H9 (cell line): Measurements from ENCODE around the gene FCMR. TPM values are rescaled to one million over a fixed set of nuclear protein-coding genes. Genes with fewer than 3 reads are reported as not detected.

Experiments used
- DNase-seq: peaks from one replicate; pipeline ENCODE4 v3.0.0-alpha.2; 2017
- H2AFZ ChIP-seq: one replicate; pipeline ENCODE4 v1.6.1; 2013; ENCODE audit warnings: mild to moderate bottlenecking, low read length, control low read depth, moderate library complexity
- H2AK5ac ChIP-seq: 2 replicates; pipeline ENCODE4 v1.6.1; 2013; ENCODE audit warnings: low read length, control low read depth, mixed read lengths; ENCODE audit not compliant: insufficient read length
- H2BK120ac ChIP-seq: one replicate; pipeline ENCODE4 v1.6.1; 2013; ENCODE audit warnings: low read depth, mild to moderate bottlenecking, low read length, control low read depth, inconsistent platforms; ENCODE audit not compliant: poor library complexity, severe bottlenecking
- H2BK12ac ChIP-seq: 2 replicates; pipeline ENCODE4 v1.6.1; 2013; ENCODE audit warnings: low read length, control low read depth, mixed read lengths, low read depth; ENCODE audit not compliant: insufficient read length
- H2BK15ac ChIP-seq: 2 replicates; pipeline ENCODE4 v1.6.1; 2013; ENCODE audit warnings: low read depth, low read length, control low read depth
- H2BK20ac ChIP-seq: one replicate; pipeline ENCODE4 v1.6.1; 2013; ENCODE audit warnings: low read depth, mild to moderate bottlenecking, low read length, control low read depth, inconsistent platforms; ENCODE audit not compliant: poor library complexity, severe bottlenecking
- H2BK5ac ChIP-seq: 2 replicates; pipeline ENCODE4 v1.6.1; 2013; ENCODE audit warnings: low read length, control low read depth, mixed read lengths; ENCODE audit not compliant: insufficient read length
- H3K14ac ChIP-seq: 2 replicates; pipeline ENCODE4 v1.6.1; 2013; ENCODE audit warnings: low read length, control low read depth; ENCODE audit not compliant: insufficient read depth
- H3K18ac ChIP-seq: 2 replicates; pipeline ENCODE4 v1.6.1; 2013; ENCODE audit warnings: low read depth, mild to moderate bottlenecking, mixed read lengths, low read length, control low read depth; ENCODE audit not compliant: insufficient read length
- H3K23ac ChIP-seq: 2 replicates; pipeline ENCODE4 v1.6.1; 2013; ENCODE audit warnings: low read length, control low read depth, mixed read lengths, low read depth; ENCODE audit not compliant: insufficient read length
- H3K23me2 ChIP-seq: 2 replicates; pipeline ENCODE4 v1.6.1; 2013; ENCODE audit warnings: low read depth, mild to moderate bottlenecking, mixed read lengths, low read length, control low read depth; ENCODE audit not compliant: insufficient read length, poor library complexity, severe bottlenecking
- H3K27ac ChIP-seq: 2 replicates; pipeline ENCODE4 v1.5.1; 2013; ENCODE audit warnings: low read length, control low read depth, mixed read lengths, low read depth; ENCODE audit not compliant: insufficient read length
- H3K27me3 ChIP-seq: 2 replicates; pipeline ENCODE4 v1.6.1; 2013; ENCODE audit warnings: low read length, control low read depth, inconsistent platforms; ENCODE audit not compliant: insufficient read depth
- H3K4ac ChIP-seq: 2 replicates; pipeline ENCODE4 v1.6.1; 2013; ENCODE audit warnings: low read depth, mild to moderate bottlenecking, control low read depth, inconsistent platforms, low read length, moderate library complexity
- H3K4me1 ChIP-seq: 2 replicates; pipeline ENCODE4 v1.6.1; 2013; ENCODE audit warnings: low read length, control low read depth, inconsistent platforms; ENCODE audit not compliant: insufficient read depth
- H3K4me2 ChIP-seq: 2 replicates; pipeline ENCODE4 v1.6.1; 2013; ENCODE audit warnings: low read length, control low read depth, mixed read lengths; ENCODE audit not compliant: insufficient read length, insufficient read depth
- H3K56ac ChIP-seq: 2 replicates; pipeline ENCODE4 v1.6.1; 2013; ENCODE audit warnings: low read depth, mild to moderate bottlenecking, mixed read lengths, low read length, control low read depth; ENCODE audit not compliant: insufficient read length
- H3K79me1 ChIP-seq: 2 replicates; pipeline ENCODE4 v1.6.1; 2013; ENCODE audit warnings: low read depth, mild to moderate bottlenecking, moderate library complexity, low read length, control low read depth, inconsistent platforms; ENCODE audit not compliant: insufficient read depth, poor library complexity, severe bottlenecking
- H3K79me2 ChIP-seq: 2 replicates; pipeline ENCODE4 v1.6.1; 2013; ENCODE audit warnings: low read length, control low read depth, inconsistent platforms; ENCODE audit not compliant: insufficient read depth
- H3K9ac ChIP-seq: 2 replicates; pipeline ENCODE4 v1.6.1; 2013; ENCODE audit warnings: low read length, control low read depth, mixed read lengths; ENCODE audit not compliant: insufficient read length; ENCODE audit errors: extremely low read depth
- H3K9me3 ChIP-seq: one replicate; pipeline ENCODE4 v1.6.1; 2013; ENCODE audit warnings: low read depth, low read length, inconsistent platforms; ENCODE audit not compliant: control insufficient read depth
- H3T11ph ChIP-seq: one replicate; pipeline ENCODE4 v1.6.1; 2013; ENCODE audit warnings: mild to moderate bottlenecking, low read length, control low read depth, inconsistent platforms
- H4K20me1 ChIP-seq: one replicate; pipeline ENCODE4 v1.6.1; 2013; ENCODE audit not compliant: control insufficient read depth, insufficient read length, insufficient read depth
- H4K5ac ChIP-seq: 2 replicates; pipeline ENCODE4 v1.6.1; 2013; ENCODE audit warnings: low read depth, mild to moderate bottlenecking, mixed read lengths, low read length, control low read depth; ENCODE audit not compliant: insufficient read length
- H4K8ac ChIP-seq: replicated peaks from 2 replicates; pipeline ENCODE4 v1.6.1; 2013; ENCODE audit warnings: low read length, control low read depth, mixed read lengths, low read depth; ENCODE audit not compliant: insufficient read length
- H4K91ac ChIP-seq: 2 replicates; pipeline ENCODE4 v1.6.1; 2013; ENCODE audit warnings: low read depth, mild to moderate bottlenecking, moderate library complexity, mixed read lengths, low read length, control low read depth; ENCODE audit not compliant: insufficient read length
- H3K27ac Mint-ChIP-seq, 3 experiments: 2 replicates in 2 of 3; 3 replicates in 1 of 3; pipeline ENCODE4 v1.8.0; 2020 to 2021; ENCODE audit warnings: mixed read lengths in 3 of 3, mild to moderate bottlenecking in 1 of 3, moderate library complexity in 1 of 3
- H3K27me3 Mint-ChIP-seq: 2 replicates; pipeline ENCODE4 v1.8.0; 2021; ENCODE audit warnings: low read depth, mild to moderate bottlenecking, moderate library complexity, mixed read lengths
- H3K36me3 Mint-ChIP-seq, 3 experiments: 2 replicates in 2 of 3; 3 replicates in 1 of 3; pipeline ENCODE4 v1.8.0; 2020 to 2021; ENCODE audit warnings: low read depth in 3 of 3, mixed read lengths in 3 of 3; ENCODE audit not compliant: insufficient read depth in 1 of 3
- H3K4me1 Mint-ChIP-seq, 2 experiments: 2 replicates each; pipeline ENCODE4 v1.8.0; 2020; ENCODE audit warnings: mixed read lengths in 2 of 2
- H3K4me3 Mint-ChIP-seq, 2 experiments: 2 replicates in 1 of 2; 3 replicates in 1 of 2; pipeline ENCODE4 v1.8.0; 2020 to 2021; ENCODE audit warnings: mild to moderate bottlenecking in 2 of 2, mixed read lengths in 2 of 2, moderate library complexity in 1 of 2
- H3K9me3 Mint-ChIP-seq, 2 experiments: 2 replicates in 1 of 2; 3 replicates in 1 of 2; pipeline ENCODE4 v1.8.0; 2020; ENCODE audit warnings: mild to moderate bottlenecking in 2 of 2, mixed read lengths in 2 of 2, moderate library complexity in 1 of 2
- CTCF ChIP-seq: fragments of 200-600 bp; sonication (generic); conservative IDR thresholded peaks from 3 replicates; pipeline ENCODE4 v1.8.0; 2021; ENCODE audit warnings: antibody characterized with exemption, mild to moderate bottlenecking
- WGBS: extraction: QIAGEN DNeasy Blood & Tissue Kit; methylation state at CpG from one replicate; pipeline ENCODE4 v1.1.7; 2013; ENCODE audit warnings: missing lambda C conversion rate, low lambda C conversion rate, mixed read lengths; ENCODE audit not compliant: insufficient read length; ENCODE audit errors: extremely low coverage; 5-methylcytosine and 5-hydroxymethylcytosine counted together
- total RNA-seq: library from RNA; stranded (reverse); gene quantifications from 2 replicates; pipeline ENCODE4 v1.2.1, GENCODE V29; 2021

Gene FCMR
- total RNA-seq, 1 experiment from 2014 or later, result not detected

DNA sequence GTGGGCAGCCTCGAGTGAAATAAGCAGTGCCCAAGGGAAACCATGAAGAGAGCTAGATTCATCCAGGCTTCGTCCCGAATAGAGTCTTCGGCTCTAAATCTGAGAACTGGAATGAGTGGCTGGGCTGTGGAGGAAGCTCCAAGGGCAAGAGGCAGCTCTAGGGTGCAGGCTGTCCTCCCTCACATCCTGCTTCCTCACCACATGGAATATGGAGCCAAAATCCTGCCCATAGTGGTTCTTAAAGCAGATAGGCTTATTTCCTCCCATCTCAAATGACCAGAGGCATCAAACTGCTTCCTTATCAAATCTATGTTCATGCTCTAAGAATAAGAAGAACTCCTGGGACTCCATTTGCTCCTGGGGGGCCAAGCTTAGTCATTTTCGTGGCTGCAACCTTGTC lies 22.0 kb downstream of the FCMR start:
- Histone ChIP-seq H4K8ac (no peak overlapping the region), H4K20me1 (no peaks in the 10 kb centered on the region), H2BK120ac (no peak overlapping the region), H3K23ac (no peak overlapping the region), H2AK5ac (no peak overlapping the region), H3T11ph (no peak overlapping the region), H3K14ac (no peak overlapping the region), H3K27me3 (no peaks in the 10 kb centered on the region), H3K56ac (no peak overlapping the region), H4K5ac (no peak overlapping the region), H2BK20ac (no peak overlapping the region), H3K4ac (no peak overlapping the region), H3K23me2 (no peaks in the 10 kb centered on the region), H2BK12ac (no peak overlapping the region), H3K4me2 (no peak overlapping the region), H4K91ac (no peak overlapping the region), H2AFZ (no peak overlapping the region), H3K79me1 (no peaks in the 10 kb centered on the region), H3K9ac (no peak overlapping the region), H3K9me3 (no peaks in the 10 kb centered on the region), H2BK15ac (no peak overlapping the region), H3K18ac (no peak overlapping the region), H2BK5ac (no peak overlapping the region), H3K4me1 (no peaks in the 10 kb centered on the region), H3K79me2 (no peaks in the 10 kb centered on the region), H3K27ac (no peak overlapping the region)
- Mint-ChIP-seq H3K4me1 (peaks cover 7 to 8% of the 10 kb centered on the region in 2 experiments; a peak in 3 of 4 replicates), H3K9me3 (no peaks in the 10 kb centered on the region), H3K4me3 (no peak overlapping the region), H3K27ac (no peak overlapping the region; a peak in 1 of 7 replicates), H3K27me3 (peaks cover 26% of the 10 kb centered on the region), H3K36me3 (no peaks in the 10 kb centered on the region)
- no CpG with 5 or more reads among the region's 5 CpGs for WGBS
- DNase-seq, result no peak
- no peak for TF ChIP-seq CTCF
